Activated CD8-positive, alpha-beta T cell treated with anti-CD3 and anti-CD28 coated beads, Interleukin-2, amount 10 ng/mL, durations not matched to agents 7 days and 5 days (primary cell): ENCODE results near the gene SLC17A9. TPM values are rescaled to one million over a fixed set of nuclear protein-coding genes. Genes with fewer than 3 reads are reported as not detected.

Experiments
- ATAC-seq: fragments of 150-1000 bp; cut with Tn5 transposase; one replicate; pipeline ENCODE4 v1.10.0; 2021; ENCODE audit warnings: moderate library complexity
- CTCF ChIA-PET: fragments of 350-600 bp; sonication (Branson Sonifier 250); formaldehyde crosslinking; loops from one replicate; lab custom pipeline; 2021; ENCODE audit warnings: antibody characterized with exemption; lab: Charles Lee
- POLR2A ChIA-PET: fragments of 350-600 bp; sonication (Branson Sonifier 250); formaldehyde crosslinking; loops from one replicate; lab custom pipeline; 2021; ENCODE audit warnings: antibody characterized with exemption; lab: Charles Lee
- DNase-seq: peaks from one replicate; pipeline ENCODE4 v3.0.0-alpha.2; 2020
- H3K27ac Mint-ChIP-seq: one replicate; pipeline ENCODE4 v1.8.0; 2021; ENCODE audit warnings: mild to moderate bottlenecking, mixed read lengths
- H3K27me3 Mint-ChIP-seq: one replicate; pipeline ENCODE4 v1.8.0; 2021; ENCODE audit warnings: low read depth, mixed read lengths
- H3K36me3 Mint-ChIP-seq: one replicate; pipeline ENCODE4 v1.8.0; 2021; ENCODE audit warnings: low read depth, mixed read lengths
- H3K4me1 Mint-ChIP-seq: one replicate; pipeline ENCODE4 v1.8.0; 2021; ENCODE audit warnings: low read depth, mixed read lengths
- H3K4me3 Mint-ChIP-seq: one replicate; pipeline ENCODE4 v1.8.0; 2021; ENCODE audit warnings: mild to moderate bottlenecking, mixed read lengths
- H3K9me3 Mint-ChIP-seq: one replicate; pipeline ENCODE4 v1.8.0; 2022; ENCODE audit warnings: mixed read lengths; ENCODE audit not compliant: insufficient read depth
- total RNA-seq, 2 experiments: library from RNA; stranded (reverse); gene quantifications; one replicate each; pipeline ENCODE4 v1.2.3, GENCODE V29; 2021

SLC17A9 gene
- total RNA-seq, 2 experiments from 2014 or later = 57.8 to 69.7 TPM

- no peaks in the 10 kb centered on the region for H3K9me3 Mint-ChIP-seq
- DNase-seq (no peak), ATAC-seq (no peak)
- peaks cover 12% of the 10 kb centered on the region for H3K4me1 Mint-ChIP-seq
- peaks cover 47% of the 10 kb centered on the region for H3K27me3 Mint-ChIP-seq
- peaks cover 4% of the 10 kb centered on the region for H3K36me3 Mint-ChIP-seq
- CTCF ChIA-PET = no interaction called here
- no peak overlapping the region for H3K4me3 Mint-ChIP-seq
- no peak overlapping the region for H3K27ac Mint-ChIP-seq
- POLR2A ChIA-PET = no interaction called here
These were observed 45.9 kb downstream of the SLC17A9 start for GRCh38 chr20:62998449-62998848.

- H3K36me3 Mint-ChIP-seq = peaks cover 4% of the 10 kb centered on the region
- CTCF ChIA-PET = interaction anchor here (1.0 kb wide), 2 partner anchors 9 to 27 kb away, joined by 6 to 11 read pairs; no protein-coding TSS in a partner anchor
- POLR2A ChIA-PET = interaction anchor here (0.9 to 1.0 kb wide), 2 partner anchors 22 to 27 kb away, joined by 3 read pairs; no protein-coding TSS in a partner anchor
- H3K27ac Mint-ChIP-seq = no peak overlapping the region
- no peaks in the 10 kb centered on the region for H3K9me3 Mint-ChIP-seq
- H3K27me3 Mint-ChIP-seq = peaks cover 57% of the 10 kb centered on the region
- no peak overlapping the region for H3K4me3 Mint-ChIP-seq
- peak; percentile 42 for ATAC-seq
- H3K4me1 Mint-ChIP-seq = peaks cover 15% of the 10 kb centered on the region
- peak; percentile 52 for DNase-seq
These were observed 47.1 kb downstream of the SLC17A9 start for GRCh38 chr20:62999580-62999979.

- no peak for DNase-seq
- peaks cover 4% of the 10 kb centered on the region for H3K36me3 Mint-ChIP-seq
- H3K4me3 Mint-ChIP-seq = no peak overlapping the region
- H3K4me1 Mint-ChIP-seq = peaks cover 16% of the 10 kb centered on the region
- no peaks in the 10 kb centered on the region for H3K9me3 Mint-ChIP-seq
- ChIA-PET POLR2A (interaction anchor here (0.9 to 1.0 kb wide), 2 partner anchors 22 to 27 kb away, joined by 3 read pairs; no protein-coding TSS in a partner anchor), CTCF (interaction anchor here (1.0 kb wide), 1 partner anchor 27 kb away, joined by 11 read pairs; no protein-coding TSS in a partner anchor)
- ATAC-seq = no peak
- H3K27me3 Mint-ChIP-seq = peaks cover 59% of the 10 kb centered on the region
- H3K27ac Mint-ChIP-seq = no peak overlapping the region
These were observed 47.5 kb downstream of the SLC17A9 start for GRCh38 chr20:63000036-63000435.

- Mint-ChIP-seq H3K36me3 (peaks cover 4% of the 10 kb centered on the region), H3K27ac (no peak overlapping the region), H3K9me3 (no peaks in the 10 kb centered on the region), H3K4me1 (peaks cover 18% of the 10 kb centered on the region), H3K27me3 (peaks cover 66% of the 10 kb centered on the region), H3K4me3 (no peak overlapping the region)
- CTCF ChIA-PET = interaction anchor here (0.6 kb wide), 1 partner anchor 10 kb away, joined by 3 read pairs; no protein-coding TSS in a partner anchor
- POLR2A ChIA-PET = no interaction called here
- no peak for ATAC-seq
- no peak for DNase-seq
These were observed 48.4 kb downstream of the SLC17A9 start for GRCh38 chr20:63000958-63001357.

- POLR2A ChIA-PET = interaction anchor here (1.2 kb wide), 1 partner anchor 24 kb away, joined by 3 read pairs; no protein-coding TSS in a partner anchor
- peaks cover 70% of the 10 kb centered on the region for H3K27me3 Mint-ChIP-seq
These were observed 50.0 kb downstream of the SLC17A9 start for GRCh38 chr20:63002511-63002910.

GRCh38 chr20:63003546-63003945, 51.0 kb downstream of the SLC17A9 start:
- H3K9me3 Mint-ChIP-seq = no peaks in the 10 kb centered on the region
- no peak for DNase-seq
- ChIA-PET POLR2A (interaction anchor here (1.2 kb wide), 1 partner anchor 25 kb away, joined by 3 read pairs; no protein-coding TSS in a partner anchor), CTCF (interaction anchor here (1.4 to 5.7 kb wide), 2 partner anchors 25 to 31 kb away, joined by 4 to 30 read pairs; no protein-coding TSS in a partner anchor)
- no peak overlapping the region for H3K27ac Mint-ChIP-seq
- H3K4me3 Mint-ChIP-seq = no peak overlapping the region
- H3K4me1 Mint-ChIP-seq = peaks cover 25% of the 10 kb centered on the region
- H3K36me3 Mint-ChIP-seq = peaks cover 4% of the 10 kb centered on the region
- peaks cover 69% of the 10 kb centered on the region for H3K27me3 Mint-ChIP-seq
- ATAC-seq = no peak

More at GRCh38 chr20:63002511-63002910, 50.0 kb downstream of the SLC17A9 start:
- H3K9me3 Mint-ChIP-seq = no peaks in the 10 kb centered on the region
- no peak overlapping the region for H3K4me3 Mint-ChIP-seq
- no peak overlapping the region for H3K27ac Mint-ChIP-seq
- peaks cover 4% of the 10 kb centered on the region for H3K36me3 Mint-ChIP-seq
- no peak for DNase-seq
- H3K4me1 Mint-ChIP-seq = peaks cover 18% of the 10 kb centered on the region
- ATAC-seq = no peak
- CTCF ChIA-PET = interaction anchor here (1.4 to 5.7 kb wide), 2 partner anchors 24 to 30 kb away, joined by 4 to 30 read pairs; no protein-coding TSS in a partner anchor

GRCh38 chr20:63004607-63005364, 52.3 kb downstream of the SLC17A9 start:
- peaks cover 27% of the 10 kb centered on the region for H3K4me1 Mint-ChIP-seq
- no peaks in the 10 kb centered on the region for H3K36me3 Mint-ChIP-seq
- H3K9me3 Mint-ChIP-seq = no peaks in the 10 kb centered on the region
- ChIA-PET CTCF (interaction anchor here (1.0 to 5.7 kb wide), 3 partner anchors 32 to 133 kb away, joined by 3 to 30 read pairs (median 3); no protein-coding TSS in a partner anchor), POLR2A (no interaction called here)
- H3K4me3 Mint-ChIP-seq = no peak overlapping the region
- DNase-seq (no peak), ATAC-seq (no peak)
- H3K27ac Mint-ChIP-seq = no peak overlapping the region
- H3K27me3 Mint-ChIP-seq = peaks cover 71% of the 10 kb centered on the region

GRCh38 chr20:63005365-63005861, 52.9 kb downstream of the SLC17A9 start:
- no peaks in the 10 kb centered on the region for H3K36me3 Mint-ChIP-seq
- CTCF ChIA-PET = interaction anchor here (1.0 to 5.7 kb wide), 3 partner anchors 33 to 134 kb away, joined by 3 to 30 read pairs (median 3); no protein-coding TSS in a partner anchor

GRCh38 chr20:63005862-63006539, 53.5 kb downstream of the SLC17A9 start:
- DNase-seq (no peak), ATAC-seq (no peak)
- Mint-ChIP-seq H3K36me3 (no peaks in the 10 kb centered on the region), H3K9me3 (no peaks in the 10 kb centered on the region), H3K4me3 (peak overlapping the region; percentile 36), H3K27ac (no peak overlapping the region), H3K27me3 (peaks cover 64% of the 10 kb centered on the region), H3K4me1 (peaks cover 31% of the 10 kb centered on the region)
- CTCF ChIA-PET = interaction anchor here (0.9 to 5.7 kb wide), 2 partner anchors 26 to 33 kb away, joined by 4 to 30 read pairs; no protein-coding TSS in a partner anchor
- POLR2A ChIA-PET = no interaction called here

More at GRCh38 chr20:63005365-63005861, 52.9 kb downstream of the SLC17A9 start:
- H3K9me3 Mint-ChIP-seq = no peaks in the 10 kb centered on the region
- no peak overlapping the region for H3K27ac Mint-ChIP-seq
- DNase-seq (no peak), ATAC-seq (no peak)
- POLR2A ChIA-PET = no interaction called here
- peaks cover 69% of the 10 kb centered on the region for H3K27me3 Mint-ChIP-seq
- H3K4me3 Mint-ChIP-seq = peak overlapping the region; percentile 36
- H3K4me1 Mint-ChIP-seq = peaks cover 30% of the 10 kb centered on the region

GRCh38 chr20:63006540-63007359, 54.2 kb downstream of the SLC17A9 start, which contains the start of gene BHLHE23:
Gene BHLHE23, minus strand, starts transcription at chr20:63006964. Its CDS starts 190 bp downstream, at chr20:63006774.
- H3K27ac Mint-ChIP-seq = no peak within 1 kb of the TSS
- peaks cover 60% of the 10 kb centered on the region for H3K27me3 Mint-ChIP-seq
- no peaks in the 10 kb centered on the region for H3K36me3 Mint-ChIP-seq
- CTCF ChIA-PET = interaction anchor here (0.6 to 5.7 kb wide), 3 partner anchors 27 to 34 kb away, joined by 3 to 30 read pairs (median 4); no protein-coding TSS in a partner anchor
- peak within 1 kb of the TSS; percentile 36 for H3K4me3 Mint-ChIP-seq
- H3K9me3 Mint-ChIP-seq = no peaks in the 10 kb centered on the region
- no peak for DNase-seq
- ATAC-seq = no peak
- H3K4me1 Mint-ChIP-seq = peaks cover 31% of the 10 kb centered on the region
- POLR2A ChIA-PET = no interaction called here
